Lung (tissue), 12 donors: ENCODE data around the gene ARPC4. TPM values are rescaled to one million over a fixed set of nuclear protein-coding genes. Genes with fewer than 3 reads are reported as not detected.

Experiments used
- ATAC-seq: fragments of 200-7000 bp; cut with Tn5 transposase; one replicate; pipeline ENCODE4 v1.9.1; 2020; ENCODE audit warnings: moderate number of reproducible peaks; ENCODE audit not compliant: insufficient read depth, low FRiP score
- DNase-seq, 3 donors: peaks; one replicate each; pipeline ENCODE4 v3.0.0-alpha.2; 2013 to 2017
- H3K27ac ChIP-seq, 2 donors: one replicate each; pipeline ENCODE4 v1.5.1; 2013; ENCODE audit warnings: mild to moderate bottlenecking in 2 of 2, moderate library complexity in 2 of 2, control low read depth in 1 of 2, inconsistent platforms in 1 of 2, low read depth in 1 of 2, low read length in 1 of 2
- H3K27me3 ChIP-seq, 3 donors: one replicate each; pipeline ENCODE4 v1.5.1; 2013; ENCODE audit warnings: low read length in 2 of 3; ENCODE audit not compliant: control insufficient read depth in 3 of 3, insufficient read depth in 3 of 3
- H3K36me3 ChIP-seq, 4 donors: one replicate each; pipeline ENCODE4 v1.5.1; 2013; ENCODE audit warnings: low read length in 4 of 4, mild to moderate bottlenecking in 1 of 4, moderate library complexity in 1 of 4; ENCODE audit not compliant: control insufficient read depth in 4 of 4, insufficient read depth in 4 of 4
- H3K4me1 ChIP-seq, 5 donors: one replicate each; pipeline ENCODE4 v1.5.1; 2013; ENCODE audit warnings: low read length in 5 of 5, mild to moderate bottlenecking in 2 of 5, moderate library complexity in 1 of 5; ENCODE audit not compliant: control insufficient read depth in 5 of 5, insufficient read depth in 5 of 5
- H3K4me3 ChIP-seq: one replicate; pipeline ENCODE4 v1.5.1; 2013; ENCODE audit warnings: mild to moderate bottlenecking, control low read depth, moderate library complexity
- H3K9ac ChIP-seq, 2 donors: one replicate each; pipeline ENCODE4 v1.5.1; 2013; ENCODE audit warnings: low read length in 2 of 2, control low read depth in 1 of 2; ENCODE audit not compliant: insufficient read depth in 1 of 2
- H3K9me3 ChIP-seq, 4 donors: one replicate each; pipeline ENCODE4 v1.5.1; 2013; ENCODE audit warnings: low read length in 3 of 4, mild to moderate bottlenecking in 1 of 4, moderate library complexity in 1 of 4; ENCODE audit not compliant: control insufficient read depth in 4 of 4, insufficient read depth in 3 of 4
- CTCF ChIP-seq: IDR thresholded peaks from 2 replicates; pipeline ENCODE4 v1.5.1; 2012; ENCODE audit warnings: mild to moderate bottlenecking; ENCODE audit errors: control extremely low read depth, extremely low read depth
- WGBS, 2 donors: extraction: QIAGEN DNeasy Blood & Tissue Kit; methylation state at CpG; one replicate each; pipeline ENCODE4 v1.1.7; 2013; 5-methylcytosine and 5-hydroxymethylcytosine counted together
- polyA plus RNA-seq, 2 donors: library from polyadenylated mRNA; stranded (reverse); fragments of 200-250 nt; gene quantifications; one replicate each; pipeline ENCODE4 v1.2.1, GENCODE V29; 2013
- total RNA-seq, 2 donors: library from RNA; depleted of rRNA in 1 of 2; stranded (reverse); fragments of >200 nt in 1 of 2; gene quantifications; one replicate each; pipeline ENCODE4 v1.2.1, GENCODE V29; 2014 to 2021
- donor health status: control.
- donor health status: control.
- donor health status: Bipolar disorder and iron deficiency.
- donor health status: healthy.
- donor health status: DM: yes; HTN: yes; CAD: no.

ARPC4 gene
- total and polyA plus RNA-seq, 4 donors = 74.9 to 239 (median 129) TPM

- DNase-seq (no peak), ATAC-seq (no peak)
- no peak overlapping the region for H3K27ac ChIP-seq
- no peaks in the 10 kb centered on the region for H3K9me3 ChIP-seq
- H3K4me1 ChIP-seq = peaks cover 0 to 21% (median 4%) of the 10 kb centered on the region in 5 donors
- H3K9ac ChIP-seq = no peak overlapping the region
- TF ChIP-seq CTCF = no peak
- H3K4me3 ChIP-seq = no peak overlapping the region
- WGBS, 2 donors = 87 to 93% methylated on average over 11 of the region's 11 CpGs
- no peaks in the 10 kb centered on the region for H3K27me3 ChIP-seq
- H3K36me3 ChIP-seq = peaks cover 19 to 25% (median 22%) of the 10 kb centered on the region in 4 donors
Observed at GRCh38 chr3:9794400-9794799, 1.5 kb downstream of the ARPC4 start.

GRCh38 chr3:9795207-9795606 lies 2.3 kb downstream of the ARPC4 start:
- Histone ChIP-seq H3K4me3 (no peak overlapping the region), H3K4me1 (peaks cover 0 to 21% (median 4%) of the 10 kb centered on the region in 5 donors), H3K9ac (no peak overlapping the region), H3K27ac (no peak overlapping the region), H3K36me3 (peaks cover 24 to 32% (median 28%) of the 10 kb centered on the region in 4 donors), H3K27me3 (no peaks in the 10 kb centered on the region), H3K9me3 (no peaks in the 10 kb centered on the region)
- no peak for TF ChIP-seq CTCF
- no peak for DNase-seq
- no peak for ATAC-seq
- WGBS, 2 donors = 79 to 82% methylated on average over 5 of the region's 5 CpGs

- H3K4me3 ChIP-seq = no peak overlapping the region
- no peak overlapping the region for H3K27ac ChIP-seq
- no peaks in the 10 kb centered on the region for H3K9me3 ChIP-seq
- peaks cover 33 to 41% (median 39%) of the 10 kb centered on the region in 4 donors for H3K36me3 ChIP-seq
- WGBS, 2 donors = 92 to 93% methylated on average over 12 of the region's 12 CpGs
- peaks cover 0 to 9% (median 4%) of the 10 kb centered on the region in 5 donors for H3K4me1 ChIP-seq
- DNase-seq (no peak), ATAC-seq (no peak)
- no peaks in the 10 kb centered on the region for H3K27me3 ChIP-seq
- no peak for TF ChIP-seq CTCF
- H3K9ac ChIP-seq = no peak overlapping the region
Observed at GRCh38 chr3:9797196-9797945, 4.5 kb downstream of the ARPC4 start.
